HepG2 (cell line): ENCODE data around the gene MIB2. TPM values are rescaled to one million over a fixed set of nuclear protein-coding genes. Genes with fewer than 3 reads are reported as not detected.
A peak's percentile ranks its signal among the peaks of the same experiment; 100 is the strongest.

Source experiments
- GABPB1 ChIP-seq: IDR thresholded peaks from 2 replicates; pipeline ENCODE4 v1.6.1; 2016; ENCODE audit warnings: mild to moderate bottlenecking, missing genetic modification reagents, moderate library complexity, missing compliant biosample characterization
- HDAC1 ChIP-seq: sonication (generic); formaldehyde crosslinking; IDR thresholded peaks from 2 replicates; pipeline ENCODE4 v1.5.1; 2020; ENCODE audit warnings: mild to moderate bottlenecking, missing genetic modification reagents
- KDM5B ChIP-seq: sonication (generic); formaldehyde crosslinking; IDR thresholded peaks from 2 replicates; pipeline ENCODE4 v1.4.0; 2020; ENCODE audit warnings: missing genetic modification reagents, mild to moderate bottlenecking, borderline replicate concordance
- KLF12 ChIP-seq: sonication (generic); formaldehyde crosslinking; IDR thresholded peaks from 2 replicates; pipeline ENCODE4 v1.4.0; 2020; ENCODE audit warnings: missing genetic modification reagents, borderline replicate concordance
- MXI1 ChIP-seq: IDR thresholded peaks from 3 replicates; pipeline ENCODE4 v1.6.1; 2012; ENCODE audit warnings: low read depth, low read length, inconsistent platforms, borderline replicate concordance
- POLR2A ChIP-seq, 2 experiments: IDR thresholded peaks; 2 replicates each; pipeline ENCODE4 v1.6.1; 2011; ENCODE audit warnings: low read depth in 2 of 2, low read length in 2 of 2, mild to moderate bottlenecking in 1 of 2, moderate library complexity in 1 of 2; ENCODE audit not compliant: insufficient read depth in 1 of 2
- SAP130 ChIP-seq: IDR thresholded peaks from 2 replicates; pipeline ENCODE4 v1.6.1; 2016; ENCODE audit warnings: low read depth
- SIN3A ChIP-seq: IDR thresholded peaks from 2 replicates; pipeline ENCODE4 v1.6.1; 2011; ENCODE audit warnings: low read depth, mild to moderate bottlenecking, control low read depth, low read length, borderline replicate concordance
- SPEN ChIP-seq: sonication (generic); formaldehyde crosslinking; IDR thresholded peaks from 2 replicates; pipeline ENCODE4 v1.5.1; 2020; ENCODE audit warnings: low read depth, mild to moderate bottlenecking, missing genetic modification reagents
- TEAD3 ChIP-seq: optimal IDR thresholded peaks from 2 replicates; pipeline ENCODE3; 2016; ENCODE audit warnings: borderline replicate concordance
- YEATS4 ChIP-seq: sonication (generic); formaldehyde crosslinking; IDR thresholded peaks from 2 replicates; pipeline ENCODE4 v1.4.0; 2020; ENCODE audit warnings: missing genetic modification reagents, borderline replicate concordance
- ZBTB3 ChIP-seq: sonication (generic); formaldehyde crosslinking; IDR thresholded peaks from 2 replicates; pipeline ENCODE4 v1.4.0; 2020; ENCODE audit warnings: low read depth, mild to moderate bottlenecking, moderate library complexity, missing genetic modification reagents, borderline replicate concordance
- ZNF274 ChIP-seq: sonication (generic); formaldehyde crosslinking; IDR thresholded peaks from 2 replicates; pipeline ENCODE4 v1.5.1; 2020; ENCODE audit warnings: mild to moderate bottlenecking, missing genetic modification reagents
- ZNF431 ChIP-seq: sonication (generic); formaldehyde crosslinking; IDR thresholded peaks from 2 replicates; pipeline ENCODE4 v1.9.0; 2022; ENCODE audit warnings: missing genetic modification reagents, low read depth, mild to moderate bottlenecking, borderline replicate concordance
- polyA plus RNA-seq, 8 experiments: library from polyadenylated mRNA; depleted of rRNA in 3 of 8; stranded (reverse) in 7 of 8; unstranded in 1 of 8; fragments of >200 nt; fragmentation: Illumina TruSeq in 4 of 8; extraction: Trizol in 4 of 8; gene quantifications; 2 replicates each; pipeline versions ENCODE4 v1.2.1 to v1.2.3, GENCODE V29; 2011 to 2016; ENCODE audit warnings: low read depth in 4 of 8, missing spikeins in 1 of 8, mixed read lengths in 1 of 8; ENCODE audit not compliant: insufficient read depth in 1 of 8
- total RNA-seq, 5 experiments: library from RNA; depleted of rRNA; stranded (reverse); fragments of >200 nt; fragmentation: Illumina TruSeq; extraction: Trizol; gene quantifications; 2 replicates each; pipeline ENCODE4 v1.2.3, GENCODE V29; 2016; ENCODE audit warnings: low read depth in 1 of 5
- TF ChIP-seq, protein P1 (sequence below): sonication (generic); formaldehyde crosslinking; IDR thresholded peaks from 2 replicates; pipeline ENCODE4 v1.5.0; 2020; ENCODE audit warnings: mild to moderate bottlenecking, missing genetic modification reagents
- TF ChIP-seq, protein P2 (sequence below): sonication (generic); formaldehyde crosslinking; IDR thresholded peaks from 2 replicates; pipeline ENCODE4 v1.5.1; 2020; ENCODE audit warnings: mild to moderate bottlenecking, missing genetic modification reagents, borderline replicate concordance
- TF ChIP-seq, protein P3 (sequence below): sonication (generic); formaldehyde crosslinking; IDR thresholded peaks from 2 replicates; pipeline ENCODE4 v1.4.0; 2020; ENCODE audit warnings: missing genetic modification reagents, low read depth, mild to moderate bottlenecking, borderline replicate concordance
- TF ChIP-seq, protein P4 (sequence below): sonication (generic); formaldehyde crosslinking; IDR thresholded peaks from 2 replicates; pipeline ENCODE4 v1.4.0; 2020; ENCODE audit warnings: missing genetic modification reagents

Gene MIB2
- total and polyA plus RNA-seq, 2 of the 13 experiments (the other 11 are each of a cell fraction or from before 2014, with no cell fraction given), result 19.9 to 30.4 TPM

DNA sequence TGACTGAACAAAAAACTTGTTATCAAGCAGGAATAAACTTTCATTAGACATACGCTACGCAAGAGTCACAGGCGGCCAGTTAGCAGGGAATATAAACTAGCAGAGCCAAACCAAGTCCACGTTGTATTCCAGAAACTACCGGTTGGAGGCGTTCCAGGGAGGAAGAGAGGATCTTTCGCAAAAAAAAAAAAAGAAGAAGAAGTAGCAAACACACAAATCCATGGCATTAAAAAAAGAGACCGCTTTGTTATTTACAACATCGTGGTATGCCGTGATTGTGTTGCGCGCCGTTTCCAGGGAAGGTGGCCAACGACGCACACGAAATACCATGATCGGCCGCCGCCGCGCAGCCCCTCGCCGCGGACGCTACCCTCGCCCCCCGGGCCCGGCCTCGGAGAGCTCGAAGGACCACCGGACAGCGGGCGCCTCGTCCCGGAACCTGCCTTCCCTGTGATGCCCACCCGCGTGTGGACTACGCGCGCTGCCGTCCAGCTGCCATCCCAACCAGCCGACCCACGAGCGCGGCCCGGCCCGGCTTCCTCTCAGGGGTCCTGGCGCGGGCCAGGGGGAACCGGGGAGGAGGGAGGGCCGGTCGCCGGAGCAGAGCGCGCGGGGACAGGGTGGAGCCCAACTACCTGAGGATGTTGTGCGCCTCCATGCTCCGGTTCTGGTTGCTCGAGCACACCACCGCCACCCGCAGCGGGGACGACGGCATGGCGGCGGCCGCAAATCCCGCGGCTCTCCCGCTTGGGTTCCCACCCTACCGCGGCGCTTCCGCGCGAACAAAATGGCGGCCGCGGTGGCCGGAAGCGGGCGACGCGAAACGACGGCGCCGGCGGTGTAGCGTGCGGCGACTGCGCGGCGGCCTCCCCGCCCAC lies 41.2 kb upstream of the MIB2 start (continued):
- TF ChIP-seq, protein P1, sequence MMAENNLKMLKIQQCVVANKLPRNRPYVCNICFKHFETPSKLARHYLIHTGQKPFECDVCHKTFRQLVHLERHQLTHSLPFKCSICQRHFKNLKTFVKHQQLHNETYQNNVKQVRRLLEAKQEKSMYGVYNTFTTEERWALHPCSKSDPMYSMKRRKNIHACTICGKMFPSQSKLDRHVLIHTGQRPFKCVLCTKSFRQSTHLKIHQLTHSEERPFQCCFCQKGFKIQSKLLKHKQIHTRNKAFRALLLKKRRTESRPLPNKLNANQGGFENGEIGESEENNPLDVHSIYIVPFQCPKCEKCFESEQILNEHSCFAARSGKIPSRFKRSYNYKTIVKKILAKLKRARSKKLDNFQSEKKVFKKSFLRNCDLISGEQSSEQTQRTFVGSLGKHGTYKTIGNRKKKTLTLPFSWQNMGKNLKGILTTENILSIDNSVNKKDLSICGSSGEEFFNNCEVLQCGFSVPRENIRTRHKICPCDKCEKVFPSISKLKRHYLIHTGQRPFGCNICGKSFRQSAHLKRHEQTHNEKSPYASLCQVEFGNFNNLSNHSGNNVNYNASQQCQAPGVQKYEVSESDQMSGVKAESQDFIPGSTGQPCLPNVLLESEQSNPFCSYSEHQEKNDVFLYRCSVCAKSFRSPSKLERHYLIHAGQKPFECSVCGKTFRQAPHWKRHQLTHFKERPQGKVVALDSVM (CRISPR knock-in tag), result no peak
- TF ChIP-seq ZBTB3 (CRISPR knock-in tag) (peak; percentile 49; the same call in 1 of the 2 replicates), MXI1 (peak; percentile 39; the same call in 1 of the 3 replicates), GABPB1 (CRISPR knock-in tag) (peak; percentile 90; the same call in 1 of the 2 replicates), KLF12 (0 out of 2 replicates have a peak, but pooled peaks have one; percentile 2), SAP130 (CRISPR knock-in tag) (peak; percentile 60), HDAC1 (CRISPR knock-in tag) (peak; percentile 58; the same call in 1 of the 2 replicates), SPEN (CRISPR knock-in tag) (peak; percentile 3; the same call in 1 of the 2 replicates), SIN3A (peak; percentile 31; the same call in 1 of the 2 replicates), ZNF274 (CRISPR knock-in tag) (peak; percentile 65), KDM5B (peak; percentile 63), YEATS4 (CRISPR knock-in tag) (peak; percentile 60), TEAD3 (CRISPR knock-in tag) (peak; percentile 31), POLR2A (IDR thresholded peaks at IDR 0.05; ENCODE audit: insufficient read depth in 1 of 2, low read depth in 2 of 2, low read length in 2 of 2) (peak in 1 of 2 experiments; percentile 19; a peak in 1 of 4 replicates), ZNF431 (CRISPR knock-in tag) (peak; percentile 36; the same call in 1 of the 2 replicates)
- TF ChIP-seq, protein P2, sequence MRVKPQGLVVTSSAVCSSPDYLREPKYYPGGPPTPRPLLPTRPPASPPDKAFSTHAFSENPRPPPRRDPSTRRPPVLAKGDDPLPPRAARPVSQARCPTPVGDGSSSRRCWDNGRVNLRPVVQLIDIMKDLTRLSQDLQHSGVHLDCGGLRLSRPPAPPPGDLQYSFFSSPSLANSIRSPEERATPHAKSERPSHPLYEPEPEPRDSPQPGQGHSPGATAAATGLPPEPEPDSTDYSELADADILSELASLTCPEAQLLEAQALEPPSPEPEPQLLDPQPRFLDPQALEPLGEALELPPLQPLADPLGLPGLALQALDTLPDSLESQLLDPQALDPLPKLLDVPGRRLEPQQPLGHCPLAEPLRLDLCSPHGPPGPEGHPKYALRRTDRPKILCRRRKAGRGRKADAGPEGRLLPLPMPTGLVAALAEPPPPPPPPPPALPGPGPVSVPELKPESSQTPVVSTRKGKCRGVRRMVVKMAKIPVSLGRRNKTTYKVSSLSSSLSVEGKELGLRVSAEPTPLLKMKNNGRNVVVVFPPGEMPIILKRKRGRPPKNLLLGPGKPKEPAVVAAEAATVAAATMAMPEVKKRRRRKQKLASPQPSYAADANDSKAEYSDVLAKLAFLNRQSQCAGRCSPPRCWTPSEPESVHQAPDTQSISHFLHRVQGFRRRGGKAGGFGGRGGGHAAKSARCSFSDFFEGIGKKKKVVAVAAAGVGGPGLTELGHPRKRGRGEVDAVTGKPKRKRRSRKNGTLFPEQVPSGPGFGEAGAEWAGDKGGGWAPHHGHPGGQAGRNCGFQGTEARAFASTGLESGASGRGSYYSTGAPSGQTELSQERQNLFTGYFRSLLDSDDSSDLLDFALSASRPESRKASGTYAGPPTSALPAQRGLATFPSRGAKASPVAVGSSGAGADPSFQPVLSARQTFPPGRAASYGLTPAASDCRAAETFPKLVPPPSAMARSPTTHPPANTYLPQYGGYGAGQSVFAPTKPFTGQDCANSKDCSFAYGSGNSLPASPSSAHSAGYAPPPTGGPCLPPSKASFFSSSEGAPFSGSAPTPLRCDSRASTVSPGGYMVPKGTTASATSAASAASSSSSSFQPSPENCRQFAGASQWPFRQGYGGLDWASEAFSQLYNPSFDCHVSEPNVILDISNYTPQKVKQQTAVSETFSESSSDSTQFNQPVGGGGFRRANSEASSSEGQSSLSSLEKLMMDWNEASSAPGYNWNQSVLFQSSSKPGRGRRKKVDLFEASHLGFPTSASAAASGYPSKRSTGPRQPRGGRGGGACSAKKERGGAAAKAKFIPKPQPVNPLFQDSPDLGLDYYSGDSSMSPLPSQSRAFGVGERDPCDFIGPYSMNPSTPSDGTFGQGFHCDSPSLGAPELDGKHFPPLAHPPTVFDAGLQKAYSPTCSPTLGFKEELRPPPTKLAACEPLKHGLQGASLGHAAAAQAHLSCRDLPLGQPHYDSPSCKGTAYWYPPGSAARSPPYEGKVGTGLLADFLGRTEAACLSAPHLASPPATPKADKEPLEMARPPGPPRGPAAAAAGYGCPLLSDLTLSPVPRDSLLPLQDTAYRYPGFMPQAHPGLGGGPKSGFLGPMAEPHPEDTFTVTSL (CRISPR knock-in tag), result 0 out of 2 replicates have a peak, but pooled peaks have one; percentile 26
- TF ChIP-seq, protein P3, sequence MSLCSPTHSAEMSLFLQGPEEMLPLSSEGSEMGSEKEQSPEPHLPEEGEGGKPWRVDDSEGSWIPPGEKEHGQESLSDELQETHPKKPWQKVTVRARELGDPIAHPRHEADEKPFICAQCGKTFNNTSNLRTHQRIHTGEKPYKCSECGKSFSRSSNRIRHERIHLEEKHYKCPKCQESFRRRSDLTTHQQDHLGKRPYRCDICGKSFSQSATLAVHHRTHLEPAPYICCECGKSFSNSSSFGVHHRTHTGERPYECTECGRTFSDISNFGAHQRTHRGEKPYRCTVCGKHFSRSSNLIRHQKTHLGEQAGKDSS (CRISPR knock-in tag), result 0 out of 2 replicates have a peak, but pooled peaks have one; percentile 69
- TF ChIP-seq, protein P4, sequence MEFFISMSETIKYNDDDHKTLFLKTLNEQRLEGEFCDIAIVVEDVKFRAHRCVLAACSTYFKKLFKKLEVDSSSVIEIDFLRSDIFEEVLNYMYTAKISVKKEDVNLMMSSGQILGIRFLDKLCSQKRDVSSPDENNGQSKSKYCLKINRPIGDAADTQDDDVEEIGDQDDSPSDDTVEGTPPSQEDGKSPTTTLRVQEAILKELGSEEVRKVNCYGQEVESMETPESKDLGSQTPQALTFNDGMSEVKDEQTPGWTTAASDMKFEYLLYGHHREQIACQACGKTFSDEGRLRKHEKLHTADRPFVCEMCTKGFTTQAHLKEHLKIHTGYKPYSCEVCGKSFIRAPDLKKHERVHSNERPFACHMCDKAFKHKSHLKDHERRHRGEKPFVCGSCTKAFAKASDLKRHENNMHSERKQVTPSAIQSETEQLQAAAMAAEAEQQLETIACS (CRISPR knock-in tag), result no peak
